Measurements from ENCODE around the gene NSD2. TPM values are rescaled to one million over a fixed set of nuclear protein-coding genes. Genes with fewer than 3 reads are reported as not detected.

Gene NSD2
- total RNA-seq, 6 experiments from 2014 or later: 65.2 to 121 (median 109) TPM

GRCh38 chr4:1987721-1988326 is 116.6 kb downstream of the NSD2 start:
- no peak for DNase-seq
- Mint-ChIP-seq H3K36me3 (ENCODE audit: low read depth) (peaks cover 6% of the 10 kb centered on the region; the same call in 1 of the 2 replicates), H3K4me1 (ENCODE audit: low read depth) (no peaks in the 10 kb centered on the region), H3K27ac (no peak overlapping the region), H3K4me3 (no peak overlapping the region), H3K9me3 (no peaks in the 10 kb centered on the region), H3K27me3 (ENCODE audit: insufficient read depth) (no peaks in the 10 kb centered on the region; the same call in none of the 2 replicates)
- TF ChIP-seq CTCF (IDR thresholded peaks at IDR 0.05): no peak

- DNase-seq: no peak
- TF ChIP-seq CTCF (IDR thresholded peaks at IDR 0.05): no peak
- no peaks in the 10 kb centered on the region for H3K9me3 Mint-ChIP-seq
- no peaks in the 10 kb centered on the region; the same call in none of the 2 replicates for H3K27me3 Mint-ChIP-seq (ENCODE audit: insufficient read depth)
- H3K36me3 Mint-ChIP-seq (ENCODE audit: low read depth): peaks cover 5% of the 10 kb centered on the region; the same call in 1 of the 2 replicates
- H3K27ac Mint-ChIP-seq: no peak overlapping the region
- H3K4me3 Mint-ChIP-seq: no peak overlapping the region
- H3K4me1 Mint-ChIP-seq (ENCODE audit: low read depth): no peaks in the 10 kb centered on the region
Observed at GRCh38 chr4:1988327-1988724, 117.1 kb downstream of the NSD2 start.

- Mint-ChIP-seq H3K9me3 (no peaks in the 10 kb centered on the region), H3K27me3 (ENCODE audit: insufficient read depth) (no peaks in the 10 kb centered on the region; the same call in 1 of the 2 replicates), H3K36me3 (ENCODE audit: low read depth) (peaks cover 5% of the 10 kb centered on the region; the same call in 1 of the 2 replicates), H3K4me1 (ENCODE audit: low read depth) (no peaks in the 10 kb centered on the region), H3K4me3 (no peak overlapping the region), H3K27ac (no peak overlapping the region)
- DNase-seq: no peak
- no peak for TF ChIP-seq CTCF (IDR thresholded peaks at IDR 0.05)
Observed at GRCh38 chr4:1989533-1990347, 118.5 kb downstream of the NSD2 start.

GRCh38 chr4:1990348-1990645 is 119.1 kb downstream of the NSD2 start:
- Mint-ChIP-seq H3K4me3 (no peak overlapping the region), H3K4me1 (ENCODE audit: low read depth) (no peaks in the 10 kb centered on the region), H3K36me3 (ENCODE audit: low read depth) (peaks cover 8% of the 10 kb centered on the region; the same call in 1 of the 2 replicates), H3K27ac (no peak overlapping the region), H3K9me3 (no peaks in the 10 kb centered on the region), H3K27me3 (ENCODE audit: insufficient read depth) (no peaks in the 10 kb centered on the region; the same call in 1 of the 2 replicates)
- no peak for TF ChIP-seq CTCF (IDR thresholded peaks at IDR 0.05)
- no peak for DNase-seq

GRCh38 chr4:1990676-1991075 is 119.5 kb downstream of the NSD2 start:
- Mint-ChIP-seq H3K36me3 (ENCODE audit: low read depth) (peaks cover 12% of the 10 kb centered on the region), H3K9me3 (no peaks in the 10 kb centered on the region)
- TF ChIP-seq CTCF (IDR thresholded peaks at IDR 0.05): no peak

More at GRCh38 chr4:1990676-1991075, 119.5 kb downstream of the NSD2 start:
- no peak for DNase-seq
- H3K27ac Mint-ChIP-seq: no peak overlapping the region
- no peaks in the 10 kb centered on the region for H3K4me1 Mint-ChIP-seq (ENCODE audit: low read depth)
- no peaks in the 10 kb centered on the region; the same call in 1 of the 2 replicates for H3K27me3 Mint-ChIP-seq (ENCODE audit: insufficient read depth)
- H3K4me3 Mint-ChIP-seq: no peak overlapping the region

Measured in HFFc6 (cell line).